Ovary (tissue), 3 donors: ENCODE results near the gene SLMAP.

Experiments used
- CTCF ChIP-seq, 3 donors: fragments of 450-650 bp in 2 of 3; fragments of 200-600 bp in 1 of 3; IDR thresholded peaks; one replicate each; pipeline versions ENCODE4 v1.5.1 to v1.8.0; 2016 to 2022; ENCODE audit warnings: antibody characterized with exemption in 3 of 3, mild to moderate bottlenecking in 1 of 3
- POLR2A ChIP-seq: fragments of 450-650 bp; IDR thresholded peaks from one replicate; pipeline ENCODE4 v1.6.1; 2017; ENCODE audit warnings: antibody characterized with exemption, mild to moderate bottlenecking, moderate library complexity
- donor health status: DM: no; HTN: no; CAD: no.

GRCh38 chr3:57933602-57934001 lies 177.5 kb downstream of the SLMAP start:
- no peak for TF ChIP-seq POLR2A
- no peak for TF ChIP-seq CTCF (IDR thresholded peaks at IDR 0.05)
